NB4 (cell line): ENCODE measurements around the gene RPS6KC1.

Experiments
- MYC ChIP-seq: IDR thresholded peaks from 2 replicates; pipeline ENCODE4 v1.6.1; 2011; ENCODE audit warnings: low read depth, low read length
- POLR2A ChIP-seq: IDR thresholded peaks from 2 replicates; pipeline ENCODE4 v1.6.1; 2011; ENCODE audit warnings: mild to moderate bottlenecking; ENCODE audit not compliant: insufficient read length; ENCODE audit errors: extremely low read depth
- TF ChIP-seq, protein P1 (sequence below): IDR thresholded peaks from one replicate; pipeline ENCODE4 v1.5.1; 2012; ENCODE audit warnings: low read depth, low read length
- TF ChIP-seq, protein P2 (sequence below): IDR thresholded peaks from 2 replicates; pipeline ENCODE4 v1.6.1; 2011; ENCODE audit warnings: low read depth, low read length

DNA sequence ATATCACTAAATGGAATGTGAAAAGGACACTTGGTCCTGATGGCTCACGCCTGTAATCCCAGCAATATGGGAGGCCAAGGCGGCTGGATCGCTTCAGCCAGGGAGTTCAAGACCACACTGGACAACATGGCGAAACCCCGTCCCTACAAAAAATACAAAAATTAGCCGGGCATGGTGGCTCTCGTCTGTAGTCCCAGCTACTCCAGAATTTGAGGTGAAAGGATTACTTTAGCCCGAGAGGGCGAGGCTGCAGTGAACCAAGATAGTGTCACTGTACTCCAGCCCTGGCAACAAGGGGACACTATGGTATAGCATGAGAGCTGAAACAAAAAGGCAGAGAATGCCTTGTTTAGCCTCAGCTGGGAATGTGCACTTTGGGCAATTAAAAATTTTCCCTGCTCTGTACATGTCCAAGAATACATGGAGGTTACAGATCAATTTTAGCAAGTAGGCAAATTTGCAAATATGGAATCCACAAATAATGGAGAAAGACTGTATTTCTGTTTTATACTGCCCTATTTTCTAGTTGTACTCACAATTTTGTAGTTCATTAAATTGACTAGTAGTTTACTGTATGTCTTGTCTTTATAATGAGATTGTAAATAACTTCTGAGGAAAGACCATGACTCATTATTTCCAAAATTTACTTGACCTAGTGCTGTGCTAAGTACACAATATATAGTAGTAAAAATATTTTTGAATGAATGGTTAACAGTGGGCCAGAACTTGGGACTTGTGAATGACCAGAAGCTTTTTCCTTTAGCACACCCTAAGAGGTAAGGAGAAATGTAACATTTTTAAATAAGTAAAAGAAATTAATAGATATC is 33.4 kb upstream of the RPS6KC1 start:
- TF ChIP-seq, protein P1, sequence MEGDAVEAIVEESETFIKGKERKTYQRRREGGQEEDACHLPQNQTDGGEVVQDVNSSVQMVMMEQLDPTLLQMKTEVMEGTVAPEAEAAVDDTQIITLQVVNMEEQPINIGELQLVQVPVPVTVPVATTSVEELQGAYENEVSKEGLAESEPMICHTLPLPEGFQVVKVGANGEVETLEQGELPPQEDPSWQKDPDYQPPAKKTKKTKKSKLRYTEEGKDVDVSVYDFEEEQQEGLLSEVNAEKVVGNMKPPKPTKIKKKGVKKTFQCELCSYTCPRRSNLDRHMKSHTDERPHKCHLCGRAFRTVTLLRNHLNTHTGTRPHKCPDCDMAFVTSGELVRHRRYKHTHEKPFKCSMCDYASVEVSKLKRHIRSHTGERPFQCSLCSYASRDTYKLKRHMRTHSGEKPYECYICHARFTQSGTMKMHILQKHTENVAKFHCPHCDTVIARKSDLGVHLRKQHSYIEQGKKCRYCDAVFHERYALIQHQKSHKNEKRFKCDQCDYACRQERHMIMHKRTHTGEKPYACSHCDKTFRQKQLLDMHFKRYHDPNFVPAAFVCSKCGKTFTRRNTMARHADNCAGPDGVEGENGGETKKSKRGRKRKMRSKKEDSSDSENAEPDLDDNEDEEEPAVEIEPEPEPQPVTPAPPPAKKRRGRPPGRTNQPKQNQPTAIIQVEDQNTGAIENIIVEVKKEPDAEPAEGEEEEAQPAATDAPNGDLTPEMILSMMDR = no peak
- TF ChIP-seq POLR2A = no peak
- TF ChIP-seq, protein P2, sequence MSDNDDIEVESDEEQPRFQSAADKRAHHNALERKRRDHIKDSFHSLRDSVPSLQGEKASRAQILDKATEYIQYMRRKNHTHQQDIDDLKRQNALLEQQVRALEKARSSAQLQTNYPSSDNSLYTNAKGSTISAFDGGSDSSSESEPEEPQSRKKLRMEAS = no peak
- no peak for TF ChIP-seq MYC
